SK-N-SH (cell line): ENCODE measurements around the gene KRT73. TPM values are rescaled to one million over a fixed set of nuclear protein-coding genes. Genes with fewer than 3 reads are reported as not detected.

Experiments
- CTCF ChIA-PET: fragments of 300-600, 350-600 bp; formaldehyde crosslinking; extraction: SDS; loops from one replicate; lab custom pipeline; 2021; lab: Yijun Ruan, JAX
- POLR2A ChIA-PET: fragments of 350-600 bp; sonication (Branson Sonifier 250); formaldehyde crosslinking; extraction: SDS; loops from one replicate; lab custom pipeline; 2020; ENCODE audit warnings: antibody characterized with exemption, inconsistent platforms; lab: Yijun Ruan, JAX
- DNase-seq: peaks from one replicate; pipeline ENCODE4 v3.0.0; 2012
- H2AFZ ChIP-seq: fragments of 200-600 bp; sonication (generic); 2 replicates; pipeline ENCODE4 v1.8.1; 2016; ENCODE audit warnings: antibody characterized with exemption, mild to moderate bottlenecking, low read depth
- H3F3A ChIP-seq: fragments of 200-600 bp; sonication (generic); replicated peaks from 2 replicates; pipeline ENCODE3; 2016; ENCODE audit warnings: antibody characterized with exemption, mild to moderate bottlenecking; ENCODE audit not compliant: insufficient read depth
- H3K27ac ChIP-seq, 2 experiments: fragments of 200-500 bp in 1 of 2; fragments of 200-600 bp in 1 of 2; sonication (Bioruptor generic) in 1 of 2; sonication (generic), shearing (Covaris generic) in 1 of 2; 2 replicates each; pipeline versions ENCODE4 v1.5.1 to v1.6.1; 2014 to 2016; ENCODE audit warnings: low read depth in 2 of 2, inconsistent platforms in 1 of 2, low read length in 1 of 2, mild to moderate bottlenecking in 1 of 2, mixed read lengths in 1 of 2
- H3K27me3 ChIP-seq: fragments of 200-600 bp; sonication (generic), shearing (Covaris generic); 2 replicates; pipeline ENCODE4 v1.6.1; 2016; ENCODE audit warnings: mixed run types; ENCODE audit not compliant: insufficient read depth
- H3K36me3 ChIP-seq, 2 experiments: fragments of 200-500 bp in 1 of 2; fragments of 200-600 bp in 1 of 2; sonication (Bioruptor generic) in 1 of 2; sonication (generic) in 1 of 2; replicated peaks in 1 of 2; 2 replicates each; pipeline versions ENCODE3 to v1.5.1; 2014 to 2016; ENCODE audit warnings: low read length in 1 of 2, mild to moderate bottlenecking in 1 of 2; ENCODE audit not compliant: insufficient read depth in 2 of 2, control insufficient read depth in 1 of 2
- H3K4me1 ChIP-seq, 2 experiments: fragments of 200-500 bp in 1 of 2; fragments of 200-600 bp in 1 of 2; sonication (Bioruptor generic) in 1 of 2; sonication (generic), shearing (Covaris generic) in 1 of 2; 2 replicates each; pipeline versions ENCODE4 v1.5.1 to v1.6.1; 2014 to 2016; ENCODE audit warnings: low read depth in 1 of 2, low read length in 1 of 2, mixed run types in 1 of 2; ENCODE audit not compliant: insufficient read depth in 2 of 2, control insufficient read depth in 1 of 2
- H3K4me2 ChIP-seq: fragments of 200-600 bp; sonication (generic), shearing (Covaris generic); 2 replicates; pipeline ENCODE4 v1.6.1; 2017; ENCODE audit warnings: mixed run types
- H3K4me3 ChIP-seq, 2 experiments: fragments of 200-500 bp in 1 of 2; fragments of 200-600 bp in 1 of 2; sonication (Bioruptor generic) in 1 of 2; sonication (generic), shearing (Covaris generic) in 1 of 2; 2 replicates each; pipeline versions ENCODE4 v1.5.1 to v1.8.1; 2014 to 2016; ENCODE audit warnings: low read depth in 2 of 2, inconsistent platforms in 1 of 2, low read length in 1 of 2, mild to moderate bottlenecking in 1 of 2, mixed read lengths in 1 of 2, moderate library complexity in 1 of 2
- H3K79me2 ChIP-seq: fragments of 200-600 bp; sonication (generic); 2 replicates; pipeline ENCODE4 v1.8.1; 2017; ENCODE audit warnings: mild to moderate bottlenecking; ENCODE audit not compliant: insufficient read depth
- H3K9ac ChIP-seq: fragments of 200-600 bp; sonication (generic); 2 replicates; pipeline ENCODE4 v1.6.1; 2017; ENCODE audit warnings: mixed run types
- H3K9me2 ChIP-seq: fragments of 200-600 bp; sonication (generic); 2 replicates; pipeline ENCODE4 v1.6.1; 2017; ENCODE audit warnings: mixed run types
- H3K9me3 ChIP-seq: fragments of 200-600 bp; sonication (generic); 2 replicates; pipeline ENCODE4 v1.6.1; 2017; ENCODE audit warnings: mixed run types, mild to moderate bottlenecking, moderate library complexity
- H4K20me1 ChIP-seq: fragments of 200-600 bp; sonication (generic); 2 replicates; pipeline ENCODE4 v1.6.1; 2017; ENCODE audit warnings: mild to moderate bottlenecking, mixed run types; ENCODE audit not compliant: insufficient read depth
- EP300 ChIP-seq, 2 experiments: IDR thresholded peaks; 2 replicates each; pipeline versions ENCODE4 v1.4.0 to v1.6.1; 2012; ENCODE audit warnings: borderline replicate concordance in 1 of 2, low read depth in 1 of 2, low read length in 1 of 2
- FOSL2 ChIP-seq: IDR thresholded peaks from 2 replicates; pipeline ENCODE4 v1.4.0; 2012; ENCODE audit warnings: low read depth, mild to moderate bottlenecking, moderate library complexity, borderline replicate concordance
- FOXJ3 ChIP-seq: sonication (generic); formaldehyde crosslinking; IDR thresholded peaks from 2 replicates; pipeline ENCODE4 v1.5.1; 2020; ENCODE audit warnings: mild to moderate bottlenecking, missing genetic modification reagents
- FOXM1 ChIP-seq: IDR thresholded peaks from 2 replicates; pipeline ENCODE4 v1.4.0; 2012; ENCODE audit warnings: low read depth, mild to moderate bottlenecking
- GATA2 ChIP-seq: sonication (generic); formaldehyde crosslinking; IDR thresholded peaks from 2 replicates; pipeline ENCODE4 v1.5.0; 2020; ENCODE audit warnings: mild to moderate bottlenecking, missing genetic modification reagents
- IRF3 ChIP-seq: fragments of 150-350 bp; IDR thresholded peaks from 2 replicates; pipeline ENCODE4 v1.6.1; 2016; ENCODE audit warnings: mild to moderate bottlenecking, low read depth, low read length
- MEF2A ChIP-seq: IDR thresholded peaks from 2 replicates; pipeline ENCODE4 v1.4.0; 2012; ENCODE audit warnings: low read depth, borderline replicate concordance
- NFIC ChIP-seq: IDR thresholded peaks from 2 replicates; pipeline ENCODE4 v1.4.0; 2012; ENCODE audit warnings: borderline replicate concordance
- NRF1 ChIP-seq: IDR thresholded peaks from 2 replicates; pipeline ENCODE4 v1.6.1; 2012; ENCODE audit warnings: low read depth, mild to moderate bottlenecking, low read length
- PBX3 ChIP-seq: IDR thresholded peaks from 2 replicates; pipeline ENCODE4; 2012
- RCOR1 ChIP-seq: fragments of 150-350 bp; IDR thresholded peaks from 2 replicates; pipeline ENCODE4 v1.6.1; 2017; ENCODE audit warnings: antibody characterized with exemption, low read length
- RFX5 ChIP-seq: IDR thresholded peaks from 2 replicates; pipeline ENCODE4 v1.6.1; 2012; ENCODE audit warnings: mild to moderate bottlenecking, improper control_type of control experiment, low read length
- RXRA ChIP-seq: IDR thresholded peaks from 2 replicates; pipeline ENCODE4 v1.4.0; 2012; ENCODE audit warnings: low read depth, mild to moderate bottlenecking, borderline replicate concordance
- SIN3A ChIP-seq: IDR thresholded peaks from 2 replicates; pipeline ENCODE4 v1.6.1; 2012; ENCODE audit warnings: low read depth, mild to moderate bottlenecking, low read length, moderate library complexity, borderline replicate concordance
- SMC3 ChIP-seq: IDR thresholded peaks from 2 replicates; pipeline ENCODE4 v1.6.1; 2012; ENCODE audit warnings: low read depth, low read length, improper control_type of control experiment
- YY1 ChIP-seq: IDR thresholded peaks from 2 replicates; pipeline ENCODE4 v1.4.0; 2012; ENCODE audit warnings: low read depth, mild to moderate bottlenecking
- ZBTB33 ChIP-seq: IDR thresholded peaks from 2 replicates; pipeline ENCODE4 v1.4.0; 2012; ENCODE audit warnings: low read depth, borderline replicate concordance
- WGBS: methylation state at CpG from one replicate; pipeline ENCODE4 v1.1.6; 2017; ENCODE audit warnings: low lambda C conversion rate; 5-methylcytosine and 5-hydroxymethylcytosine counted together
- polyA plus RNA-seq, 3 experiments: library from polyadenylated mRNA; depleted of rRNA; stranded (reverse); fragments of >200 nt; gene quantifications; 2 replicates each; pipeline ENCODE4 v1.2.3, GENCODE V29; 2012
- TF ChIP-seq, protein P1 (sequence below): fragments of 150-350 bp; IDR thresholded peaks from 2 replicates; pipeline ENCODE4 v1.6.1; 2017; ENCODE audit warnings: antibody characterized with exemption, low read length, low read depth, borderline replicate concordance
- TF ChIP-seq, protein P2 (sequence below): IDR thresholded peaks from 2 replicates; pipeline ENCODE4 v1.6.1; 2012; ENCODE audit warnings: mild to moderate bottlenecking, low read depth, low read length, moderate library complexity

Gene KRT73
- polyA plus RNA-seq, 1 of the 3 experiments (the other 2 are of a cell fraction), result not detected

GRCh38 chr12:52601671-52602070 lies 16.7 kb downstream of the KRT73 start:
- Histone ChIP-seq H3K4me1 (no peaks in the 10 kb centered on the region), H3K4me2 (no peak overlapping the region), H3K4me3 (no peak overlapping the region), H3K9me2 (no peaks in the 10 kb centered on the region), H3K27me3 (peaks cover 48% of the 10 kb centered on the region), H3K36me3 (no peaks in the 10 kb centered on the region), H3K9ac (no peak overlapping the region), H3K27ac (no peak overlapping the region), H3K79me2 (no peaks in the 10 kb centered on the region), H3K9me3 (no peaks in the 10 kb centered on the region), H2AFZ (no peak overlapping the region), H4K20me1 (no peaks in the 10 kb centered on the region), H3F3A (no peaks in the 10 kb centered on the region)
- CTCF ChIA-PET, result interaction anchor here (1.1 kb wide), 1 partner anchor 278 kb away, joined by 4 read pairs; no protein-coding TSS in a partner anchor
- DNase-seq, result no peak
- POLR2A ChIA-PET, result no interaction called here
- WGBS, result 32% methylated on average over 4 of the region's 4 CpGs
- no peak for TF ChIP-seq GATA2
- no peak for TF ChIP-seq FOXJ3 (CRISPR knock-in tag)
- TF ChIP-seq RFX5, result no peak
- TF ChIP-seq NRF1, result no peak
- no peak for TF ChIP-seq RXRA
- no peak for TF ChIP-seq FOXM1
- TF ChIP-seq, protein P1, sequence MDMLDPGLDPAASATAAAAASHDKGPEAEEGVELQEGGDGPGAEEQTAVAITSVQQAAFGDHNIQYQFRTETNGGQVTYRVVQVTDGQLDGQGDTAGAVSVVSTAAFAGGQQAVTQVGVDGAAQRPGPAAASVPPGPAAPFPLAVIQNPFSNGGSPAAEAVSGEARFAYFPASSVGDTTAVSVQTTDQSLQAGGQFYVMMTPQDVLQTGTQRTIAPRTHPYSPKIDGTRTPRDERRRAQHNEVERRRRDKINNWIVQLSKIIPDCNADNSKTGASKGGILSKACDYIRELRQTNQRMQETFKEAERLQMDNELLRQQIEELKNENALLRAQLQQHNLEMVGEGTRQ, result no peak
- TF ChIP-seq NFIC, result no peak
- no peak for TF ChIP-seq FOSL2
- no peak for TF ChIP-seq SMC3
- TF ChIP-seq YY1, result no peak
- TF ChIP-seq, protein P2, sequence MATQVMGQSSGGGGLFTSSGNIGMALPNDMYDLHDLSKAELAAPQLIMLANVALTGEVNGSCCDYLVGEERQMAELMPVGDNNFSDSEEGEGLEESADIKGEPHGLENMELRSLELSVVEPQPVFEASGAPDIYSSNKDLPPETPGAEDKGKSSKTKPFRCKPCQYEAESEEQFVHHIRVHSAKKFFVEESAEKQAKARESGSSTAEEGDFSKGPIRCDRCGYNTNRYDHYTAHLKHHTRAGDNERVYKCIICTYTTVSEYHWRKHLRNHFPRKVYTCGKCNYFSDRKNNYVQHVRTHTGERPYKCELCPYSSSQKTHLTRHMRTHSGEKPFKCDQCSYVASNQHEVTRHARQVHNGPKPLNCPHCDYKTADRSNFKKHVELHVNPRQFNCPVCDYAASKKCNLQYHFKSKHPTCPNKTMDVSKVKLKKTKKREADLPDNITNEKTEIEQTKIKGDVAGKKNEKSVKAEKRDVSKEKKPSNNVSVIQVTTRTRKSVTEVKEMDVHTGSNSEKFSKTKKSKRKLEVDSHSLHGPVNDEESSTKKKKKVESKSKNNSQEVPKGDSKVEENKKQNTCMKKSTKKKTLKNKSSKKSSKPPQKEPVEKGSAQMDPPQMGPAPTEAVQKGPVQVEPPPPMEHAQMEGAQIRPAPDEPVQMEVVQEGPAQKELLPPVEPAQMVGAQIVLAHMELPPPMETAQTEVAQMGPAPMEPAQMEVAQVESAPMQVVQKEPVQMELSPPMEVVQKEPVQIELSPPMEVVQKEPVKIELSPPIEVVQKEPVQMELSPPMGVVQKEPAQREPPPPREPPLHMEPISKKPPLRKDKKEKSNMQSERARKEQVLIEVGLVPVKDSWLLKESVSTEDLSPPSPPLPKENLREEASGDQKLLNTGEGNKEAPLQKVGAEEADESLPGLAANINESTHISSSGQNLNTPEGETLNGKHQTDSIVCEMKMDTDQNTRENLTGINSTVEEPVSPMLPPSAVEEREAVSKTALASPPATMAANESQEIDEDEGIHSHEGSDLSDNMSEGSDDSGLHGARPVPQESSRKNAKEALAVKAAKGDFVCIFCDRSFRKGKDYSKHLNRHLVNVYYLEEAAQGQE, result no peak

DNA sequence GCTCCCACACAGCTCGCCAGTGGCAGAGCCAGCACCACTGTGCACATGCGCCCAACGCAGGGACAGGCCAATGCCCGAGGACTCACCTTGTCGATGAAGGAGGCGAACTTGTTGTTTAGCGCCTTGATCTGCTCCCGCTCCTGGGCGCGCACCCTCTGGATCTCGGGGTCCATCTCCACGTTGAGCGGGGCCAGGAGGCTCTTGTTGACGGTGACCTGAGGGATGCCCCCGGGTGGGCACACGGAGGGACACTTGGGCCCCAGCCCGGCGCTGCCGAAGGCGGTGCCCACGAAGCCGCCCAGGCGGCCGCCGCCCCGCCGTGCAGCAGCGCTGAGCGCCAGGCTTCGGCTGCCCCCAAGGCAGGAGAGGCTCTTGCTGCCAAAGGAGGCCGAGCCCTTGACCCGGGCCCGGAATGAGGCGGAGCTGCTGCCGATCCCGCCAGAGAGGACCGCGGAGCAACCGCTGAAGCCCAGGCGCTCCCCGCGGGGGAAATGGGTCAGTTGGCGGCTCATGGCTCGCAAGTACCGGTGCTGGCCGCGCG lies 17.3 kb downstream of the KRT73 start, which contains the start of gene KRT72:
TSS of gene KRT72 (minus strand) at position 523 of the 541 bp plus-strand sequence. CDS start at position 512, 11 bp downstream.
- 48% methylated on average over 27 of the region's 48 CpGs for WGBS
- no peak within 1 kb of the TSS for H3K4me2 ChIP-seq
- CTCF ChIA-PET, result no interaction called here
- peaks cover 52% of the 10 kb centered on the region for H3K27me3 ChIP-seq
- no peak within 1 kb of the TSS for H2AFZ ChIP-seq
- no peaks in the 10 kb centered on the region for H3K9me2 ChIP-seq
- no peaks in the 10 kb centered on the region for H3K36me3 ChIP-seq
- peak; percentile 36 for DNase-seq
- no peak within 1 kb of the TSS for H3K4me3 ChIP-seq
- no peaks in the 10 kb centered on the region for H3K4me1 ChIP-seq
- H3K9ac ChIP-seq, result no peak within 1 kb of the TSS
- no peaks in the 10 kb centered on the region for H3K79me2 ChIP-seq
- POLR2A ChIA-PET, result no interaction called here
- no peaks in the 10 kb centered on the region for H3F3A ChIP-seq
- H4K20me1 ChIP-seq, result no peaks in the 10 kb centered on the region
- no peak within 1 kb of the TSS for H3K27ac ChIP-seq
- no peaks in the 10 kb centered on the region for H3K9me3 ChIP-seq
- TF ChIP-seq ZBTB33, result no peak
- no peak for TF ChIP-seq RCOR1
- no peak for TF ChIP-seq IRF3
- TF ChIP-seq MEF2A, result no peak
- TF ChIP-seq PBX3, result no peak
- no peak for TF ChIP-seq SIN3A
- TF ChIP-seq NRF1, result no peak
- no peak for TF ChIP-seq EP300 (IDR thresholded peaks at IDR 0.05; ENCODE audit: borderline replicate concordance in 1 of 2, low read depth in 1 of 2, low read length in 1 of 2)
